HG03135 (cell line): Measurements from ENCODE around the gene IGSF23.
"Not testable (repeated sequence)": the region's sequence is repeated elsewhere in the genome, so short reads cannot be mapped to it uniquely, and the experiment has no call there.

ENCODE experiments used
- ATAC-seq: cut with Tn5 transposase; IDR thresholded peaks from one replicate; pipeline ENCODE4 v1.9.1; 2021; ENCODE audit warnings: mild to moderate bottlenecking, moderate library complexity; ENCODE audit not compliant: unreplicated experiment

Gene IGSF23

DNA sequence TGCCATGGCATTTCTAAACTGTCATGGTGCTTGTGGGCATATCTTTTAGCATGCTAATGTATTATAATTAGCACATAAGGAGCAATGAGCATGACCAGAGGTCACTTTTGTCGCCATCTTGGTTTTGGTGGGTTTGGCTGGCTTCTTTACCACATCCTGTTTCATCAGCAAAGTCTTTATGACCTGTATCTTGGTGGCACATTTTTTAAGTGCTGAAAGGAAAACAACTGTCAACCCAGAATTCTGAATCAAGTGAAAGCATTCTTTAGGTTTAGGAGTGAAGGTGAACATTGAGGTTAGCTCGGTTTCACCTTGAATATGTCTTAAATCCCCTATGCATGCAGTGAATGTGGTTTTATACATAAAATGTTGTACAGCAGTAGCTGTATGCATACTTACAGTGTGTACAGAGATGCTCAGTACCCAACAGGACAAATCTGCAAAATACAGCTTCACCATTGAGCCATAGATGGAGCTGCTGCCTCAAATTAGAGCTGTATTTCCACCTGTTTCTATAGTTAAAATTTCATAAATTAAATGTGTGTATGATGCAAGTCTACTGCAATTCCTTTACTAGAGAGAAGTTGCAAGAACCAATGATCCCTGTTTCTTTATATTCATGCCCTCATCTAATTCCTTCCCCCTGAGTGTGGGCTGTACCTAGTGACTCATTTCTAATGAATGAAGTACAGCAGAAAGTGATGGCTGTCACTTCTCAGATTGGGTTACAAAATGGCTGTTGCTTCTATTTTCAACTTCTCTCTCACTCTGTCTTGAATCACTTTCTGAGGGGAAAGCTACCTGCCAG, 25.2 kb upstream of the IGSF23 start:
- ATAC-seq, result no peak

DNA sequence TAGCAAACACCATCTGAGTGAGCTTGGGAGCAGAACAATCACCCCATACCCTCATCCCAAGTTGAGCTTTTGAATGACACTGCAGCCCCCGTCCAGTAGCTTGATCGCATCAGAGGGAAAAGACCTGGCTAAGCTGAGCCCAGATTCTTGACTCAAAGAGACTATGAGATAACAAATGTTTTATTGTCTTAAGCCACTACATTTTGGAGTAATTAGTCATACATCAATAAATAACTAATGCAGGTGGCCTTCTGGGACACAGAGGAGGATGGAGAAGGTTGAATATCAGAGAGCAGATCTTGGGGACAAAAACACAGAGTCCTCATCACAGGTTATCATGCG, 24.6 kb upstream of the IGSF23 start:
- no peak for ATAC-seq

DNA sequence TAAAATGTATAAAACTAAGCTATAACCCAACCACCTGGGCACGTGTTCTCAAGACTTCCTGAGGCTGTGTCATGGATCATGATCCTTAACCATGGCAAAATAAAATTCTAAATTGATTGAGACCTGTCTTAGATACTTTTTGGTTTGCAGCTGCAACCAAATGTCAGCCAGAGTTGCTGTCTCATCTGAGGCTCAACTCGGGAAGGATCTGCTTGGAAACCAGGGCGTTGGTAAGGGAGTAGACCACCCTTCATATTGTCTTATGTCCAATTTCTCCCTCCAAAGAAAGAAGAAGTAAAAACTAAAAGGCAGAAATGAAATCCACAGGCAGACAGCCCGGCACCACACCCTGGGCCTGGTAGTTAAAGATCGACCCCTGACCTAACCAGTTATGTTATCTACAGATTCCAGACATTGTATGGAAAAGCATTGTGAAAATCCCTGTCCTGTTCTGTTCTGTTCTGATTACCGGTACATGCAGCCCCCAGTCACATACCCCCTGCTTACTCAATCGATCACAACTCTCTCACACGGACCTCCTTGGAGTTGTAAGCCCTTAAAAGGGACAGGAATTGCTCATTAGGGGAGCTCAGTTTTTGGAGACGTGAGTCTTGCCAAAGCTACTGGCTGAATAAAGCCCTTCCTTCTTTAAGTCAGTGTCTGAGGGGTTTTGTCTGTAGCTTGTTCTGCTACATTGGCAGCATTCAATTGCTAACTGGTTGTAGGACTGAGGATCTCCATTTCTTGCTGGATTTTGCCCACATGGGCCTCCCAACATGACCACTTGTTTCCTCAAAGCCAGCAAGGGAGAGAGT, 22.9 kb upstream of the IGSF23 start:
- ATAC-seq, result no peak

DNA sequence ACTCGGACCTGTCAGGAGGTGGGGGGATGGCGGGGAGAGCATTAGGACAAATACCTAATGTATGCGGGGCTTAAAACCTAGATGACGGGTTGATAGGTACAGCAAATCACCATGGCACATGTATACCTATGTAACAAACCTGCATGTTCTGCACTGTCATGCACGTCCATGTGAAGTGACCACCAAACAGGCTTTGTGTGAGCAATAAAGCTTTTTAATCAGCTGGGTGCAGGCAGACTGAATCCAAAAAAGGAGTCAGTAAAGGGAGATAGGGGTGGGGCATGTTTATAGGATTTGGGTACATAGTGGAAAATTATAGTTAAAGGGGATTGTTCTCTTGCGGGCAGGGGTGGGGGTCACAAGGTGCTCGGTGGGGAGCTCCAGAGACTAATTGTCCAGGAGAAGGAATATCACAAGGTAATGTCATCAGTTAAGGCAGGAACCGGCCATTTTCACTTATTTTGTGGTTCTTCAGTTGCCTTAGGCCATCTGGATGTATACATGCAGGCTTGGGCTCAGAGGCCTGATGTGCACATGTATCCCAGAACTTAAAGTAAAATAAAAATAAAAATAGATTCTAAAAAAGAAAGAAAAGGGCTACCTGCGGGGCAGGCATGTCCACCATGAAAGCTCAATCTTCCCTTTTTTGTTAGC, 21.9 kb upstream of the IGSF23 start:
- ATAC-seq, result not testable (repeated sequence)

DNA sequence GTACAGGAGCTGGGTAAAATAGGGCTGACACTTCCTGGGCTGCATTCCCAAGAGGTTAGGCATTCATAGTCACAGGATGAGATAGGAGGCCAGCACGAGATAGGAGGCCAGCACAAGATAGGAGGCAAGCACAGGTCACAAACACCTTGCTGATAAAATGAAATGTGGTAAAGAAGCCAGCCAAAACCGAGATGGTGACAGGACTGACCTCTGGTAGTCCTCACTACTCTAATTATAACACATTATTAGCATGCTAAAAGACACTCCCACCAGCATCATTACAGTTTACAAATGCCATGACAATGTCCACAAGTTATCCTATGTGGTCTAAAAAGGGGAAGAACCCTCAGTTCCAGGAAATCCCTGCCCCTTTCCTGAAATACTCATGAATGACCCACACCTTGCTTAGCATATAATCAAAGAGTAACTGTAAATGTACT, 20.9 kb upstream of the IGSF23 start:
- ATAC-seq, result no peak

DNA sequence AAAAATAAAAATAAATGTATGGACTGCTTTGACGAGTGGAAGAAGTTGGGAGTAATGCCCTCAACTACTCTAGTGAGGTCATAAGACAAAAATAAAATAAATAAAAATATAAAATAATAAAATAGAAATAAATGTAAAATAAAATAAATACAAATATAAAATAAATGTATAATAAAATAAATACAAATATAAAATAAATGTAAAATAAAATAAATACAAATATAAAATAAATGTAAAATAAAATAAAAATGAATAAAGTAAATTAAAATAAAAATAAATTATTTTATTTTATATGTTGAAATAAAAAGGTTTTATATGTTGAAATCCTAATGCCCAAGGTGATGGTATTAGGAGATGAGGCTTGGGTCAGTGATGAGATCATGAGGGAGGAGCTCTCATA, 20.1 kb upstream of the IGSF23 start:
- no peak for ATAC-seq

DNA sequence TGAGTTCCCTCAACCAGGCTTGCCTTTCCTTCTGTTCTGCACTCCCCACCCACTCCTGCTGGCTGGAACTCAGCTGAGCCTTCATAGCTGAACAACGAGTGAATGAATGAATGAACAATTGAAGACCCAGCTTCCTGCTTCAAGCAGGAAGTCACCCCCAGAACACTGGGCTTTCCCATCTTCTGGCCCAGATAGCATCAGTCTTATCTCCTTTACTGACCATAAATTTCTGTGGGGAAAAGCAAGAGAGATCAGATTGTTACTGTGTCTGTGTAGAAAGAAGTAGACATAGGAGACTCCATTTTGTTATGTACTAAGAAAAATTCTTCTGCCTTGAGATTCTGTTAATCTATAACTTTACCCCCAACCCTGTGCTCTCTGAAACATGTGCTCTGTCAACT, 19.5 kb upstream of the IGSF23 start:
- not testable (repeated sequence) for ATAC-seq

DNA sequence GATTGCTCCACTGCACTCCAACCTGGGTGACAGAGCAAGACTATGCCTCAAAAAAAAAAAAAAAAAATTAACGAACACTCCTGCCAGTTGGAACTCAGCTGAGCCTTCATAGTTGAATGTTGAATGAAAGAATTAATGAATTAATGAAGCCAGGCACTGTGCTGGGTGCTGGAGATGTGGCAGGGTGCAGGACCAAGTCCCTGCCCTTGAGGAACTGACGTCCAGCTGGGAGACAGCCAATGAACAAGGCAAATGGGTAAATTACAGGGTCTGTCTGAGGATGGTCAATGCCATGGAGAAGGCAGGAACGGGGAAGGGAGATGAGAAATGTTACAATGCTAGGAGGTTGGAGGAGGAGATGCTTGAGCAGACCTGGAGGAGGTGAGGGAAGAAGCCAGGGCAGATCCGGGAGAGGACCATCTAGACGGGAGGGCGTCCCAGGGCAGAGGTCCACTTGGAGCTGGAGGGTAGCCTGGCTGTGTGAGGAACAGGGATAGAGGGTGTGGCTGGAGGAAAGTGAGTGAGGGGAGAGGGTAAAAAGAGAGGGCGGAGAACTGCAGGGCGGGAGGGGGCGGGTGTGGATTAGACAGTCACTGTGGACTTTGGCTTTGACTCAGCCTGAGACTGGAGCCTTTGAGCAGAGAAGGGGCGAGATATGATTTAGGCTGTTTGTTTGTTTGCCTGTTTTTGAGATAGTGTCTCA, 16.8 kb upstream of the IGSF23 start:
- no peak for ATAC-seq

DNA sequence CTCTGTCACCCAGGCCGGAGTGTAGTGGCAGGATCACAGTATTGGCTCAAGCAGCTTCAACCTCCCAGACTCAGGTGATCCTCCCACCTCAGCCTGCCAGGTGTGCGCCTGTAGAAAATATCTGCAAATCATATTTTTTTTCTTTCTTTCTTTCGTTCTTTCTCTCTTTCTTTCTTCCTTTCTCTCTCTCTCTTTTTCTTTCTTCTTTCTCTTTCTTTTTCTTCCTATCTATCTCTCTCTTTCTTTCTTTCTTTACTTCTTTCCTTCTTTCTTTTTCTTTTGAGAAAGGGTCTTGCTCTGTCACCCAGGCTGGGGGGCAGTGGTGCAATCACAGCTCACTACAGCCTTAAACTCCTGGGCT, 16.3 kb upstream of the IGSF23 start:
- ATAC-seq, result no peak

DNA sequence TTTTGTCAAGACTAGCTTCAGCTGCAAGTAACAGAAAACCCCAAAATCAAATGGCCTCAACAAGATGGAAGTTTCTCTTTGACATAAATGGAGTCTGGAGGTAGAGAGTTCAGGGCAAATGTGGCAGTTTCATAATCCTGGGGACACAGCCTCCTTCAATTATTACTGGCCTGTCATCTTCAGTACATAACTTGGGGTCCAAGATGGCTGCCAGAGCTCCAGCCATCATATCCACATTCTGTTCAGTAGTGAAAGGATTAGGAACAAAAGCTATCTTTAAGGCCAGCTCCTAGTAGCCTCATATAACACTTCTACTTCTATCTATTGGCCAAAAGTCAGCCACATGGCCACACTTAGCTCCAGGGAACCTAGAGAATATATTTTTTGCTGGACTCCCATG, 15.0 kb upstream of the IGSF23 start:
- no peak for ATAC-seq

DNA sequence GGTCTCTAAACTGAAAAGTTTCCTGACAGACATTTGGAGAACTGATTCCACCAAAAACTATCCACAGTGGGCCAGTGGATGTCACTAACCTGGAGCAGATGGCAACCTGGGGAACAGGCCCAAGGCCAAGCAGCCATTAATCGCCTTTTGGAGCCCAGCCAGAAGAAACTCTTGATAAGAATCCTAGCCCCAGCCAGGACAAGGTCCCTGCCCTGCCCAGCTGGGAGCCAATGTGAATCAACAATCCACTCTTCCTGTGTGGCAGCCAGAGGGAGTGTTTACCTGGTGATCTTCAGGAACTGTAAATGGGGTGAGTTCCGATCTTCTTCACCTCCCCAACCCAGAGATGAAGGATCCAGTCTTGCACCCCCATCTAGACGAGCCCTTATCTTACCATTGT, 14.5 kb upstream of the IGSF23 start:
- ATAC-seq, result no peak

DNA sequence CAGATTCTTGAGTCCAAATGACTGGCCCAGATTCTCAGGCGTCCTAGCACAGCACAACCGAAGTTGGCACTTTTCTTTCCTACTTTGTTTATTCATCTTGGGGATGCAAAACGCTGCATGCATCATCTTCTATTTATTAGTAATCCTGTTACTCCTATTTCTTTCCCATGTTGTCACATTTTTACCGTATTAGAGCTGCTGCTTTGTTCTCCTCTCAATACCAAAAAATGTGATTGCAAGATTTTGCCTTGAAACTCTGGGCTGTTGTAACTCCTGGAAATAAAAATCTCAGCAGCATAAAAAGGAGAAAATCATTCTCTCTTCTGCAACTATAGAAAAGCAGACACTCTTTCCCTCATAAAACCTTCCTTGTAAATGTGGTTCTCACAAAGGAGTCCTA, 12.9 kb upstream of the IGSF23 start:
- no peak for ATAC-seq

DNA sequence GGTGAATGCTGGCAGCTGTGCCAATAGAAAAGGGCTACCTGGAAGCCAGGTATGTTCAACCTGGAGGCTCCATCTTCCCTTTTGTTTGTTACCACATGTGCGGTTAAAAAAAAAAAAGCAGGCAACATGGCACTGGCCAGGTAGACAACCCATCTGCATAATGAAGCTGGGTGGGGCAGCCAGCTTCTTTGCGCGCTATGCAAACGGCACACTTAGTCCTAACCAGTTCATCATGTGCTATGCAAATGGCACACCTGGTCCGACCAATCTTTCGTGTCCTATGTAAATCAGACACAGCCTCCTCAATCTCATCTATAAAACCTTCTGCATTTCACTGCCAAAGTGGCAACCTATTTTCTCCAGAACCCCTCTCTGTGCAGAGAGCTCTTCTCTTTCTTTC, 11.3 kb upstream of the IGSF23 start:
- no peak for ATAC-seq

DNA sequence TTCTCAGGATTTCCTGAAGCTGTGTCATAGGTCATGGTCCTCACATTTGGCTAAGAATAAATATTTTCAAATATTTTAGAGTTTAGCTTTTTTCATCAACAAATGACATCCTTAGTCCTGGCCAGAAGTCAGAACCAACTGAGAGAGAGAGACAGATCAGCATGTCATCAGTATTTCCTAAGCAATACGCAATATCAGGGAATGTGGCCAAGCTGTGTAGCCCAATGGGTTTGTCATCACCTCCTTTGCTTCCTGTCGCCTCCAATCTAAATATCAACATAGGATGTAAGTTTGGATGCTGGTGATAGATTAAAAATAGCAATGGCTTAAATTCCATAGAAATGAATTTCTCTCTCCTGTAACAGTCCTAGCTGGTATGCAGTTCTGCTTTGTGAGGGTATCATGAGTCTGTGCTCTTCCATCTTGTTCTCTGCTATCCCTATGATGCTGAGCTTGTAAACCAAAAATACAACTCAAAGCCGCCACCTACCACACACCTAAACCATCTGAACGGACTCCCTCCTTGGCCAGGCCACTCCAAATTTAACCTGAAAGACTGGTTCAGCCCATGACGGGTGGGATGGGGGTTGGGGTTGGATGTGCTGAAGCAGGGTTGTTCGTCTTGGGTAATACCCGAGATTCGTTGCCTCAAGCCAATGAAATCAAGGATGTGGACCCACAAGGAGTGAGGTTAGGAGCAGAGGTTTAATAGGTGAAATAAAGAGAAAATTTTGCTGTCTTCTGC, 10.0 kb upstream of the IGSF23 start:
- ATAC-seq, result no peak

DNA sequence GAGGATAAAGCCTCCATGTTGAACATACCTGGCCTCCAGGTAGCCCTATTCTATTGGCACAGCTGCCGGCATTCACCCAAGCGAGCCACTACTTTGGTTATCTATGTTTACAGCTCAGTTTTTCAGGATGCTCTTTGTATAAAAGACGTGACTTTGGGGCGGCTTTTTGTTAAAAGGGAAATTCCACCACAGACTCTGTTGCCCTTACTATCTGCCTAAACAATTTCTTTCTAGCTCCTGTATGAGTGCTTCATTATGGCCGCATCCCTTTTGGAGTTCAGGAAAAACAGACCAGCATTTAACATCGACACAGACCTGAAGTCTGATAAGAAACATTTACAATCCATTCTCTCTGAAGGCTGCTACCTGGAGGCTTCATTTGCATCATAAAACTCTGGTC, 9.1 kb upstream of the IGSF23 start:
- ATAC-seq, result no peak

DNA sequence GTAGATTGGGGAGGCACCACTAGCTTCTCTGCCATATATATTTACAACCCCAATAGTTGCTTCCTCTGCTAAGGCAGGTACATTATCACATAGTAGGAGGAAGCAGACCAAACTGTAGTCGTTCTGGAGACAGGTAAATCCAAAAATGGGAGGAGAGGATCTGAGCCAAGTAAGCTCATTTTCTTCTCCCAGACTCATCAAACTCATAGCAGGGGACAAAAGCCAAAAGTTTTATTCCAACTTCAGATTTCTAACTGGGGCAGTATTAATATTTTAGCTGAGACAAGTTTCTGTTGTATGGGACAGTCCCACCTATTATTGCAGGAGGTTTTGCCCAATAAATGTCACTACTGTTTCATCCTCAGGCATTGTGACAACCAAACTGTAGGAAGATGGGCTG, 7.8 kb upstream of the IGSF23 start:
- no peak for ATAC-seq

DNA sequence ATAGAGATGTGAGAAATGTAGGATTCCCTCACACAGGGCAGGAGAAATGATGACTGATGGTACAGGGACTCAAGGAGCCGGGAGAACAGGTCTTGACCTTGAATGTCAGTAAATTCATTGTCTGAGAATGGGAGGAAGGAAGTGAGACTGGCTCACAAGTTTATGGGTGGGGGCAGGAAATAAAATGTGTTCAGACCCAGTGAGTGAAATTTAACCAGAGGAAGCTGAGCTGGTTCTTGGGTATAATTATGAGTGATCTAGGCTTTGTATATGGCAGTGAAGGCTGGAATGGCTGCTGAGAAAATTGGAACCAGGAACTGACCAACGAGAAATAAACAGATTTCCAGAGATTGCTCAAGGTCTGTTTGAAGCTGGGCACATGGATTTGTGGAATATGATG, 6.3 kb upstream of the IGSF23 start:
- ATAC-seq, result no peak

DNA sequence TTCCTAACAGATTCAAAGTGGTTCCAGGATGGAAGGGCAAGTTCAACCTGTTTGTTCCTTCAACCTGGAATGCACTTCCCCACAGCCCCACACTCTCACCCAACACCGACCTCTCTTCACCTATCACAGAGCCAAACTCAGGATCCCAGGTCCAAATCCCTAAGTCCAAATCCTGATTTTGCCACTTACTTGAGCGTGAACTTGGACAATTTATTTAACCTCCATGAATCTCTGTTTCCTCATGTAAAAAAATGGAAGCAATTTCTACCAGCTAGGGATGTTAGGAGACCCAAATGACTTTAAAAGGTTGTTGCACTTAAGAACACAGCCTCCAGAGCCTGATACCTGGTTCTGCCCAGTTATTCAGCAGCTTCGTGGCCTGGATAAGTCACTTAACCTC, 5.4 kb upstream of the IGSF23 start:
- ATAC-seq, result no peak

DNA sequence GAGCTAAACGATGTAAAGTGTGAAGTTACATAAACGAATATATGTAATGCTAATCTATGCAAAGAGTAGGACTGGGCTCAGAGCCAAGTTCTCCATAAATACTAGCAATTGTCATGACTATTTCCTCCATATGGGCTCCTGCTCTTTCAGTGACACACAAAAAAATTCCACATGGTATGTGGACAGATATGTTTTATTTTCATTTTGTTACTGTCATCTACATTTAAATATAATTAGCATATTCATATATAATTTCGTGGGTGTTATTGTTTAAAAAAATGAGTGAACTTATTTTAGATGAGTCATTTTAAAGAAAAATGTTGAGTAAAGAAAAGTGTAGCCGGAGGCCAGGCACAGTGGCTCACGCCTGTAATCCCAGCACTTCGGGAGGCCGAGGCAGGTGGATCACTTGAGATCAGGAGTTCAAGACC, 5.0 kb upstream of the IGSF23 start:
- no peak for ATAC-seq

DNA sequence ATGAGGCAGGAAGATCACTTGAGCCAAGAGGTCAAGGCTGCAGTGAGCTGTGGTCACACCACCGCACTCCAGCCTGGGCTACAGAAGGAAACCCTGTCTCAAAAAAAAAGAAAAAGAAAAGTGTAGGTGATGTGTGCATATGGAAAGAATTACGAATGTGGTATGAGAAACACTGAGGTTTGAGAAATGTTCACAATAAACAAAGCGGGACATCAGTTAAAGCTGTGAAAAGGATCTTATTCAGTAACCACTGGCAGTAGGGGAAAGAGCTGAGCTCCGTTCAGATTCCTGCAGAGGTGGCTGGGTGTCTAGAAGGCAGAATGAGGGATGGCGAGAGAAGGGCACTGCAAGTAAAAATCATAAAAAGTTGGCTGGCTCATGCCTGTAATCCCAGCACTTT, 4.1 kb upstream of the IGSF23 start:
- no peak for ATAC-seq

DNA sequence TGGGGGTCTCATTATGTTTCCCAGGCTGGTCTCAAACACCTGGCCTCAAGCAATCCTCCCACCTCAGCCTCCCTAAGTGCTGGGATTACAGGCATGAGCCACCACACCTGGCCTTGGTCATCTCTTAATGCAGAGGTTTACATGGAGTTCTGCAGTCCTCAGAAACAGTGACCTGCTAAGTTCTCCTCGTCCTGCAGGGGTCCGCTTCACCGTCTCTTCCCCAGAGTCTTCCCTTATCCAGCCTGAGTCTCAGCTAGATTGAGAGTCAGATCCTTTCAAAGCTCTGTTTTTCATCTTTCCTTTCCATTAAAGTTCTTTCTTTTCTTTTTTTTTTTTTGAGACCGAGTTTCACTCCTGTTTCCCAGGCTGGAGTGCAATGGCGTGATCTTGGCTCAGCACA, 2.9 kb upstream of the IGSF23 start:
- not testable (repeated sequence) for ATAC-seq
